ENCODE results near the gene ITPRIPL2.

The ITPRIPL2 gene

DNA sequence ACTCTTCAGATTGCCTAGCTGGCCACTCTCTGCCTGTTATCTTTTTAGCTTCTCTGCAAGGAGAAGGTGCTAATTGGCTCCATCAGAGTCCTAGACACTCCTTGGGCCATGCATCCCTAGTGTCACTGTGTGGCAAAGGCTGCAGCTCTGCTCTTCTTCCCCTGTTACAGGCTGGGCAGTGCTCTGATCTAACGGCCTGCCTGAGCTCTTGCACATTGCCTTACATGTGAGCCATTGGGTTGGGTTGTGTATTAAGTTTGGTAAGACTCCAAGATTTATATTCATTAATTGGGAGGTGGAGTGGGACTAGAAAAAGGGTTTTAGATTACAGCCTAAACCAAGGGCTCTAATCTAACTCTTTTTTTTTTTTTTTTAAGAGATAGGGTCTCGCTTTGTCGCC, 31.2 kb downstream of the ITPRIPL2 start:
- no peak for DNase-seq

DNA sequence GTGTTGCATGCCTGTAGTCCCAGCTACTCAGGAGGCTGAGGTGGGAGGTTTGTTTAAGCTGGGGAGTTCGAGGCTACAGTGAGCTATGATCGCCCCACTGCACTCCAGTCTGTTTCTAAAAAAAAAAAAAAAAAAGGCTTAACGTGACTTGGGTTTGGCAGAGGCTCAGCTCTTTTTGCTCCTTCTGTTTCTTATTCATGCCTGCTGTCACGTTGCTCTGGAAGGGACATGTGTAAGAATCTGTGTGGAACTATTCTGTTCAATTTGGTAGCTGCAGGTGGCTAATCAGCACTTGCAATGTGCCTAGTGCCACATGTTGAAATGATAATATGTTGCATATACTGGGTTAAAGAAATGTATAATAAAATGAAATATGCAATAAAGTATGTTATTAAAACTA, 33.4 kb downstream of the ITPRIPL2 start:
- no peak for DNase-seq

GRCh38 chr16:19147627-19148026, 33.9 kb downstream of the ITPRIPL2 start:
- no peak for DNase-seq

DNA sequence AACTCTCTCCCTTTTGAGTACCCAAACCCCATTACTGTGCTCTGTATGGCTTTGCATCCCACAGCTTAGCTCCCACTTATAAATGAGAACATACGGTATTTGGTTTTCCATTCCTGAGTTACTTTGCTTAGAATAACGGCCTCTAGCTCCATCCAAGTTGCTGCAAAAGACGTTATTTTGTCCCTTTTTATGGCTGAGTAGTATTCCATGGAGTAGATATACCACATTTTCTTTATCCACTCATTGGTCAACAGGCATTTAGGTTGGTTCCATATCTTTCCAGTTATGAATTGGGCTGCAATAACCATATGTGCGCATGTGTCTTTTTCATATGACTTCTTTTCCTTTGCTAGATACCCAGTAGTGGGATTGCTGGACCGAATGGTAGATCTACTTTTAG, 34.4 kb downstream of the ITPRIPL2 start:
- DNase-seq = no peak

DNA sequence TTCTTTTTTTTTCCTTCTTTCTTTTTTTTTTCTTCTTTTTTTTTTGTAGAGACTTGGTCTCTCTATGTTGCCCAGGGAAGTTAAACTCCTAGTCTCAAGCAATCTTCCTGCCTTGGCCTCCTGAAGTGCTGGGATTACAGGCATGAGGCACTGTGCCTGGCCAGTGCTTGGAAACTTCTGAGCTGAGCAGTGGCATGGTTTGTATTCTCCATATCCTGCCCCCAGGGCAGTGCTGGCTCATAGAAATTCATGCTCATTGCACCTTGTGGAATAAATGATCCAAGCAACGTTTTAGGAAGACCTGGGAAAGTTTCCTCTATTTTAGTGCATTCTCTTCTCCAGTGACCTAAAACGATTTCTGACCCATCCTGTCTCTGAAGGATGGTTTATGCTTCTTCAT, 37.5 kb downstream of the ITPRIPL2 start:
- DNase-seq = no peak

DNA sequence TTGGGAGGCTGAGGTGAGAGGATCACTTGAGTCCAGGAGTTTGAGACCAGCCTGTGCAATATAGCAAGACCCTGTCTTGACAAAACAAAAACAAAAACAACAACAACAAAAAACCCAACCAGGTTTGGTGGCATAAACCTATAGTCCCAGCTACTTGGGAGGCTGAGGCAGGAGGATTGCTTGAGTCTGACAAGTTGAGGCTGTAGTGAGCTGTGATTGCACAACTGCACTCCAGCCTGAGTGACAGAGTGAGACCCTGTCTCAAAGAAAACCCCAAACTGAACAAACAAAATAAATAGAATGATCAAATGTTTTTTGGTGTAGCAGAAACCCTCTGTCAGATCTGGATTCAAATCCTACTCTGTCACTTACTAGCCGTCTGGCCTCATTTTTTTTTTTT, 38.3 kb downstream of the ITPRIPL2 start:
- DNase-seq = no peak

DNA sequence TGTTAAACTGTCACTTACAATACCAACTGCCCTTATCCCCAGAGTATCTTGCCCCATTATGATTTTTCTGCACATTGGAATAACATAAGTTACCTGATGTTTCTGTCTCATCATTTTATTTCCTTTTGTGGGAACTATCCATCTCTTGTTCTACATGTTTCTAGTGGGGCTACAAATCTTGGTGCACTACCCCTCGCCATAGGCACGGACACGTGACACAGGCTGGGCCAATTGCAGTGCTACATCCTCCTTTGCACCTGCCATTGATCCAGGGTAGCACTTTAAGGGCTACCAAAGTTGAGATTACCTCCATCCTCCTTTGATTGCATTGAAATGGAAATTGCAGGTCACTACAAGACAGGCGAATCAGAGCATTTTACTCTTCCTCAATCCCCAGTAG, 40.1 kb downstream of the ITPRIPL2 start:
- DNase-seq = no peak

GRCh38 chr16:19162085-19162484, 48.3 kb downstream of the ITPRIPL2 start:
- no peak for DNase-seq

DNA sequence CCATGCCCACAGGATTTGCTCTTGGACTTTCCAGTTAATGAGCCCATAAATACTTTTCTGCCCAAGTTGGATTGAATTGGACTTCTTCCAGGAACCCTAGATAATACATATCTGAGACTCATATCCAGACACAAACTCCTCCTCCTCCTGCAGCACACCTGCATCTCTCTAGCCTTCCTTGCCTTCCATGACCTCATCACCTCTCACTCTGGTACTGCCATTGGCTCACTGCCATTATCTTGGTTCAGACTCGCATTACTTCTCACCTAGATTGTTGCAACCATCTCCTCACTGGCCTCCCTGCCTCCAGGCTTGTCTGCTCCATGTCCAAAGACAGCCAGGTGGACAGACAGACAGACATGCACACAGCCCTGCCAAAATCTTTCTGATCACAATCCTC, 49.5 kb downstream of the ITPRIPL2 start:
- no peak for DNase-seq

- no peak for DNase-seq
Measured at GRCh38 chr16:19164285-19164684, 50.5 kb downstream of the ITPRIPL2 start.

DNA sequence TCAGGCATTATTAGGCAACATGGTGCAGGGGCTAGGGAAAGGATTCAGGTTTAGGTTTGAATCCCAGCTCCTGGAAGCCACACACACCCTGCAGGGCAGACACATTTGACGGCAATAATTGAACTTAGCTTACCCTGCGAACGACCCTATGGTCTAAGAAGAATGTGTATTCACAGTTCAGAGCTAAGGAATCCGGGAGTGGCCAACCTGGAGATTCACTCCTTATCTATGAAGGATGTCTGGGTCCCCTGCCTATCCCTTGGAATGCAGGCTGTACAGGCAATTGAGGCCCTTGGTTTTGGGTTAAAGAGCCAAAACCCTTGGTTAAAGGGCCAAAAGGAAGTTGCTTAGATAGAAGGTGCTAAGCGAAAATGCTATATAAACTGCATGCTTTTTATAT, 51.3 kb downstream of the ITPRIPL2 start:
- DNase-seq = no peak

- DNase-seq = no peak
Measured at GRCh38 chr16:19166500-19166899, 52.7 kb downstream of the ITPRIPL2 start.

GRCh38 chr16:19167710-19168370, 54.1 kb downstream of the ITPRIPL2 start, which contains the start of gene SYT17:
Gene SYT17 (plus strand): TSS chr16:19168240. CDS start chr16:19168647, 407 bp downstream.
- DNase-seq = no peak

DNA sequence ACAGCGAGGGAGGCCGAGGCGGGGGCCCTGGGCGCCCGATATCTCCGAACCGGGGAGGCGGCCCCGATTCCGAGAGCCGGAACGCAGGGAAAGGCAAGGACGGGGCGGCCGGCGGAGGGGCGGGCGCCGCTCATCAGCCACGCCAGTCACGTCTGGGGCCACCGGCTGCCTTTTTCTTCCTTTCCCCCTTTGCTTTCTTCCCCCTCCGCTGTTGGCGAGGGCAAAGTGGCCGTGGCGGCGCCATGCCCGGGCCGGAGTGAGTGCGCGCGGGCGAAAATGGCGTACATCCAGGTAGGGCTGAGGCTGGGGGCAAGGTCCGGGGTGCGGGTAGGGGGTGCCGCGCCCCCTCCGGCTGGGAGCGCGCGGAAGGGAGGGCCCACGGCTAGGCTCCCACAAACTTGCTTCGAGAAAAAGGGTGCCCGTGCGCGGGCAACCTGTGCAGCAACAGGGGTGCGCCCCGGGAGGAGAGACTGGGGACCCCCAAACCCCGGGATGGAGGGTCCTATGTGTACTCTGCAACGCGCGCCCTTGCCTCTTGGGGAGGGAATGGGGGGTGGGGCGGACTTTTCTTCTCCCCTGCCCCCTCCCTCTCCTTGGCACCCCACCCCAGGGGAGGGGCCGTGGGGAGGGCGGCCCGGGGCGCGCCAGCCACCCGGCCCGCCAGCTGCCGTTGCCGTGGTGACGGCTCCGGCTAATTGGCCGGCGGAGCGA, 54.8 kb downstream of the ITPRIPL2 start:
- no peak for DNase-seq

GRCh38 chr16:19169082-19169639, 55.4 kb downstream of the ITPRIPL2 start:
- DNase-seq = no peak

DNA sequence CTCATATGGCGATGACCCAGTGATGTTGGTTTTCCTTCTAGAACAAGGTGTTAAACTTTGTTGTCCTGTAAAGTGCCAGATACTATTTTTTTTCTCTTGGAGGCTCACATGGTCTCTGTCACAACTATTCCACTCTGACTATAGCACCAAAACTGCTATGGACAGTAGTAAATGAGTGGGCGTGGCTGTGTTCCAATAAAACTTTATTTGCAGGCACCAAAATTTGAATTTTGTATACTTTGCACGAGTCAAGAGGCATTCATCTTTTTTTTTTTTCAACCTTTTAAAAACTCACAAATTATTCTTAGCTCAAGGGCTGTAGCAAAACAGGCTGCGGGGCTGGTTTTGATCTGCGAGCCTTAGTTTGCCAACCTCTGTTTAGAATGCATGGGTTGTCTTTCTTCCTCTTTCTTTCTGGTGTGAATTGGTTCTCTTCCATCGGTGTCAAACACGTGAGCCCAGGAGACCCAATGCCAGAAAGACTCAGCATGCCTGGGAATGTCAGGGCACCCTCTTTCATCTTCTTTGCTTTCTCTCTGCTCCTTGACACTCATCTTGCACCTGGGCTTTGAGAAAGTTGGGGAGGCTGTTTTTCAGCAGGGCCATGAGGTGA, 56.4 kb downstream of the ITPRIPL2 start:
- no peak for DNase-seq

Data from cortex of kidney (tissue), 1 donor.